ENCODE measurements around the gene ELOVL2. TPM values are rescaled to one million over a fixed set of nuclear protein-coding genes. Genes with fewer than 3 reads are reported as not detected.
"Not testable (repeated sequence)": the region's sequence is repeated elsewhere in the genome, so short reads cannot be mapped to it uniquely, and the experiment has no call there.

ELOVL2 gene
- total RNA-seq, 1 donor from 2014 or later, result not detected

DNA sequence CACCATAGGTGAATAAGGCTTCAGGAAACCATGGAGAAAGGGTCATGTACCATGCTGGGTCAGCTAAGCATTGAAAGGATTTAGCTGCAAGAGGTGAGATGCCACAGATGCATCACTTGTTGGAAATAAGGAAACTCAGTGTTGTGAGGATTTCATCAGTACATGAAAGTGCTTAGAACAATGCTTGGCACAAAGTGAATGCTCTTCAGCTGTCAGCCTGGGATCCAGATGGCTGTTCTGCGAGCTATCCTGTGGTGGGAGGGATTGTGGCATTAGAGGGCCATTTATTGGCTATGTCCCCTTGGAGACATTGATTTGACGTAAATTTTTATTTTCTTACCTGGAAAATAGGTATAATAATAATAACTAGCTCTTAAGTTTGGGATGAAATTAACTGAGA is 53.0 kb downstream of the ELOVL2 start:
- Mint-ChIP-seq H3K27ac (no peak overlapping the region), H3K9me3 (no peaks in the 10 kb centered on the region), H3K4me1 (no peaks in the 10 kb centered on the region), H3K4me3 (no peak overlapping the region), H3K36me3 (ENCODE audit: low read depth) (no peaks in the 10 kb centered on the region), H3K27me3 (peaks cover 13% of the 10 kb centered on the region)
- ATAC-seq (ENCODE audit: low read depth) (no peak), DNase-seq (no peak)
- no peak for TF ChIP-seq CTCF (IDR thresholded peaks at IDR 0.05)
- POLR2A ChIA-PET, result no interaction called here
- intact Hi-C loops (cut with micrococcal nuclease), result no loop called here
- CTCF ChIA-PET, result no interaction called here

- H3K4me3 Mint-ChIP-seq, result no peak overlapping the region
- intact Hi-C loops (cut with micrococcal nuclease), result no loop called here
- no peak overlapping the region for H3K27ac Mint-ChIP-seq
- DNase-seq (no peak), ATAC-seq (ENCODE audit: low read depth) (no peak)
- ChIA-PET POLR2A (no interaction called here), CTCF (no interaction called here)
- H3K27me3 Mint-ChIP-seq, result peaks cover 13% of the 10 kb centered on the region
- TF ChIP-seq CTCF (IDR thresholded peaks at IDR 0.05), result no peak
- no peaks in the 10 kb centered on the region for H3K36me3 Mint-ChIP-seq (ENCODE audit: low read depth)
- no peaks in the 10 kb centered on the region for H3K9me3 Mint-ChIP-seq
- H3K4me1 Mint-ChIP-seq, result no peaks in the 10 kb centered on the region
These were observed 54.5 kb downstream of the ELOVL2 start for GRCh38 chr6:10989587-10989986.

- intact Hi-C loops (cut with micrococcal nuclease), result not testable (repeated sequence)
These were observed 59.1 kb downstream of the ELOVL2 start for GRCh38 chr6:10984959-10985358.

DNA sequence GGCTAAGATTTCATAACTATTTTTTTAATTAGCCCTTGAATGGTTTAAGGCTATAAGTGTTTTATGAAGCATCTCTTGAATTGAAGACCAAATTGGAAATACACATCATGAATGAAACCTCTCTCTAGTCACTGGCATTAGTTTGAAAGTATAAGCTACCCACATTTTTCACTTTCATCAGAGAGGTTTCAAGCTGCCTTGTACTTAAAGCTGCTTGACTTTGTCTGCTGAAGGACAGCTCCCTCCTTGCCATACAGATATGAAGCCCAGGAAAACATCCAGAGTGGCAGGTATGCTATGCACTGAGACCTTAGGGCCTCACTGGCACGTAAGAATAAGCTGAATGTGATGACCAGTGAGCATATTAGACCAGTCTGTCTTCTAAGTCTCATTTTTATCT is 62.7 kb downstream of the ELOVL2 start:
- intact Hi-C loops (cut with micrococcal nuclease), result no loop called here
- Mint-ChIP-seq H3K36me3 (ENCODE audit: low read depth) (no peaks in the 10 kb centered on the region), H3K4me1 (no peaks in the 10 kb centered on the region), H3K9me3 (peaks cover 4% of the 10 kb centered on the region), H3K4me3 (no peak overlapping the region), H3K27me3 (peaks cover 21% of the 10 kb centered on the region), H3K27ac (no peak overlapping the region)
- ATAC-seq (ENCODE audit: low read depth) (no peak), DNase-seq (no peak)
- ChIA-PET POLR2A (no interaction called here), CTCF (no interaction called here)
- no peak for TF ChIP-seq CTCF (IDR thresholded peaks at IDR 0.05)

More at GRCh38 chr6:10984959-10985358, 59.1 kb downstream of the ELOVL2 start:
- DNase-seq; H3K4me3 Mint-ChIP-seq; H3K27ac Mint-ChIP-seq; H3K9me3 Mint-ChIP-seq; POLR2A ChIA-PET; H3K4me1 Mint-ChIP-seq; ATAC-seq (ENCODE audit: low read depth); CTCF ChIA-PET; H3K36me3 Mint-ChIP-seq (ENCODE audit: low read depth): not testable (repeated sequence)
- peaks cover 24% of the 10 kb centered on the region for H3K27me3 Mint-ChIP-seq

DNA sequence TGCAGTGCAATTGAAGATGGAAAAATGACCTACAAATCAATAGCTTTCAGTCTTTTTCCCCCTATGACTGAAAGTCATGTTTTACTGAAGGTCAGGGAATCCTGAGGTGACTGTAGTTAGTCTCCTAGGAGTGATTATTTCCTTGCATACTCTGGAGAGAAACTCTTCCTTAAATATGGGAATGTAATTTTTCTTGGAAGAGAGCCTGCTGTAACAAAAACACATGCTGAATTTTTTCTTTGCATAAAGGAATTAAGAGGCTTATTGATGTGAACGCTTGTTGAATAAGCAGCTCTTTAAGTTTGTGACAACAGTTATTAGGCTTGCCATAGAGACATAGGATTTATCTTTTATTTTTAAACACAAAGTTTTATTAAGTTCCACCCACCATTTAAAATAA is 64.5 kb downstream of the ELOVL2 start:
- no peak for TF ChIP-seq CTCF (IDR thresholded peaks at IDR 0.05)
- H3K4me1 Mint-ChIP-seq, result no peaks in the 10 kb centered on the region
- no peak for DNase-seq
- no peaks in the 10 kb centered on the region for H3K36me3 Mint-ChIP-seq (ENCODE audit: low read depth)
- peaks cover 21% of the 10 kb centered on the region for H3K27me3 Mint-ChIP-seq
- no peak overlapping the region for H3K27ac Mint-ChIP-seq
- no peak overlapping the region for H3K4me3 Mint-ChIP-seq
- CTCF ChIA-PET, result no interaction called here
- intact Hi-C loops (cut with micrococcal nuclease), result no loop called here
- POLR2A ChIA-PET, result no interaction called here
- H3K9me3 Mint-ChIP-seq, result peaks cover 4% of the 10 kb centered on the region
- ATAC-seq (ENCODE audit: low read depth), result no peak

GRCh38 chr6:10977231-10977968 is 66.7 kb downstream of the ELOVL2 start:
- no peak overlapping the region for H3K27ac Mint-ChIP-seq
- POLR2A ChIA-PET, result no interaction called here
- H3K4me1 Mint-ChIP-seq, result no peaks in the 10 kb centered on the region
- ATAC-seq (ENCODE audit: low read depth) (no peak), DNase-seq (no peak)
- intact Hi-C loops (cut with micrococcal nuclease), result no loop called here
- H3K36me3 Mint-ChIP-seq (ENCODE audit: low read depth), result no peaks in the 10 kb centered on the region
- H3K9me3 Mint-ChIP-seq, result peaks cover 3% of the 10 kb centered on the region
- no peak overlapping the region for H3K4me3 Mint-ChIP-seq
- TF ChIP-seq CTCF (IDR thresholded peaks at IDR 0.05), result no peak
- H3K27me3 Mint-ChIP-seq, result peaks cover 15% of the 10 kb centered on the region
- CTCF ChIA-PET, result no interaction called here

Measured in activated B cell treated with CpG ODN at 0.5 μM for 24 hours (primary cell).